ENCODE measurements around the gene PELI2.

GRCh38 chr14:56331592-56332216 is 213.5 kb downstream of the PELI2 start:
- no peak for TF ChIP-seq EZH2 (IDR thresholded peaks at IDR 0.05; ENCODE audit: low read depth)
- no peak for TF ChIP-seq CTCF (conservative IDR thresholded peaks at IDR 0.05)

All from PC-9 (cell line).